NOMO-1 (cell line): Measurements from ENCODE around the gene GPS2.

Experiments
- DNase-seq, 2 experiments: peaks; one replicate each; lab custom pipeline; 2025; ENCODE audit not compliant: unreplicated experiment in 2 of 2; lab: John Stamatoyannopoulos, UW

GPS2 gene

DNA sequence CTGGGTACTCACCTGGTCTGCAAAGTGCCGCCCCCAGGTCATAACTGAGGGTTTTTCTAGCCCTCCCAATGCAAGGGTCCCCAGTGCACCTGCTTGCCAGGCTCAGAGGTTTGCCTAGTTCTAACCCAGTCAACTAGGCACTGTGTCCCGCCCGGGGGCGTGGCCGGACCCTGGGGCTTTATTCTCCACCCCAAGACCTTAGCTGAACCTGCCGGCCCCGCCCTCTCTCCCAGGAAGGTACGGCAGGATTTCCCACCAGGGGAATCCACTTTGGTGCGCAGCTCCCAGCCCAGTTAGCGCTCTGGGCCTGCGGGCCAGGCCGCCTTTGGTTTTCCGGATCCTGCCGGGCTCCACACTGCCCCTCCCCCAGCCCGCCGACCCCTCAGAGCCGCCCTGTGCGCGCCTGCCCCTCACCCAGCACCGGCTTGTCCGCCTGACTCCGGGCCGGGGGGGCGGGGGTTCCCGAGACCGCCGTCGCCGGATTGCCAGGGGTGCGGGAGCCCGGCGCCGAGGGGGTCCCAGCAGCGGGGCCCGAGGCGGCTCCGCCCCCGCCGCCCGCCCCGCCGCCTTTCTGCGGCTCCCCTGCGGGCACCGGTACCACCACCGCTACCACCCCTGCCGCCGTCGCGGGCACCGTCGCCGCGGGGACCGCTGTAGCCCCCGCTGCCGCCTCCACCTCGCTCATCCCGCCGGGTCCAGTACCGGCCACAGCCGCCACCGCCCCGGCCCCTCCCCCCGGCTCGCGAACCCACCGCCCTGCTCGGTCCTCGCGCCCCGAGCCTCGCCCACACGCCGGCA is 21.1 kb downstream of the GPS2 start:
- DNase-seq, result no peak

DNA sequence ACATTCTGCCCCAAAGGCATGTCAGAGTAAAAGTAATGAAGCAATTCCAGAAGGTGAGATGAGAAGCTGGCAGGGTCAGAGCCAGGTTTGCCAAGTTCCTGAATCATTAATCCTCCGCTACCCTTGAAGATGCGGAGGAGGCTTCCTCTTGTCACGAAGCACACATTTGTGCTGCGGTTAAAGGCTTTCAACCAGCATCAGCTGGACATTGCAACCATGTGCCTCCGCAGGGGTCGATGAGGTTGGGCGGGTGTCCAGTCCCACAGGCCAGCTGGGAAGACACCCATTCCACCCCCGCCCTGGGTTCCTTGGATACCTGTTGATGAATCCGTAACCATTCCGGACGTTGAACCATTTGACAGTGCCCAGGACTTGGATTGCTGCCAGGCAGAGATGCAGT is 22.0 kb downstream of the GPS2 start:
- DNase-seq, result no peak

DNA sequence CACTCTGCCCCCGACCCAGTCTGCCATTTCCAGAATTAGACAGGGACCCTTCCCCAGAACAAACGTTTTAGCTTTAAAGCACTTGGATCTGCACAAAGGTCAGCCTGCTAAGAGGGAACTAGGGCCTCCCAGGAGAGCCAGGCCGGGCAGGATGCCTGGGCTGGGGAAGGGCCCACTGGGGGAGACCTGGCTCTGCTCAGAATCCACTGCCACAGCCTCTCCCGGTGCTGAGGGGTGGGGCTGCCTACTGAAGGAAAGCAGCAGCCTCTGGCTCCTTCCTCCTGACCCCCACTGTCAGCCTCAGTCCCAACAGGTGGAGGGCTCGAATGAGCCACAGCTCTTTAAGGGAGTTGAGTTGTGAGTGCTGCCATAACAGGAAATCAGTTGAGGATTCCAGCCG is 22.4 kb downstream of the GPS2 start:
- DNase-seq, result no peak

DNA sequence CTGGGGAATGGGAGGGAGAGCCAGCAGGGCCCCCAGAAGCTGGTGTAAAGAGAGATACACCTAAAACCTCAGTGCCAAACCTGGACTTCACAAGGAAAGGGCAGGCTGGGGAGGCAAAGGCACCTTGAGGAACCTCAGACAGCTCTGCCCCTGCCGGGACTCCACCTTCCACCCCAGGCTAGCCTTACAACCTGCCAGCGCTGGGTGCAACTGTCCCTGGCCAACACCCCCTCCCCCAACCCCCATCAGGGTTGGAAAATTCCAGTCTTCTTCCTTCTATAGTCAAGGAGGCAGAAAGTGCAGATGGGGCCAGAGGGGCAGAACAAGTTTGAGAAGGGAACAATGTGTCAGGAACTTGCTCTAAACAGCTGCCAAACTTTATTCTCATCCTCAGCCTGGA is 23.0 kb downstream of the GPS2 start:
- DNase-seq, result no peak

DNA sequence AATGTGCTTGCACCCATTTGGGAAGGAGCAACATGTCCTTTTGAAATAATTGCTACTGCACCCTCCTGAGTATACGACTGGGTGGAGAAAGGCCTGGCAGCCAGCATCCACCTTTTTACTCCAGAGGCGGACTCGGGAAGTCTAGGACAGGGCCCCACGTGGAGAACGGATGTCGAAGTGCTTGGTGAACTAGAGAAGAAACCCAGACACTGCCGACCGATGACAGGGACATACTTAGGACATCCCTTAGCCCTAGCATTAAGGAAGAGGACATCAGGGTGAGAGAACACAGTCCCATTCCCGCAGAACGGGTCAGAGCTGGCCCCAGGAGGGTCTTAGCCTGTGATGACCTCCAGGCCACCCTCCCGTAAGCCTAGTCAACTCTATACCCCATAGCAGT is 24.5 kb downstream of the GPS2 start:
- DNase-seq, result no peak

DNA sequence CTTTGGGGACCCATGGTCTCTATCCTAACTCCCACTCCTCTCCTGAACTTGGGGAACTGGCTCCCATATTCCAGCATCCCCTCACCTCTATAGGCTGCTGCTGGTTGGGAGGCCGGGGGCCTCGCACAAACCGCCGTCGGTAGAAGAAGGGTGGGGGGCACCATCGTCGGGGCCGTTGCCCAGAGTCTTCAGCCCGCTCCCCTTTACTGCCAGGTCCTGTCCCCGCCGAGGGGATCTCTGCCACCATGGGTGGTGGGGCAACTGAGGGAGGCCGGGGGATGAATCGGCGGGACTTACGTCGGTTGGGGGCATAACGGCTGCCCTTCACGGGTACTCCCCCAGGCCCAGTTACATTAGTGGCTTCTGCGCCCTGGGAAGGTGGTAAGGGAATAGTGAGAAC is 25.0 kb downstream of the GPS2 start:
- no peak for DNase-seq

DNA sequence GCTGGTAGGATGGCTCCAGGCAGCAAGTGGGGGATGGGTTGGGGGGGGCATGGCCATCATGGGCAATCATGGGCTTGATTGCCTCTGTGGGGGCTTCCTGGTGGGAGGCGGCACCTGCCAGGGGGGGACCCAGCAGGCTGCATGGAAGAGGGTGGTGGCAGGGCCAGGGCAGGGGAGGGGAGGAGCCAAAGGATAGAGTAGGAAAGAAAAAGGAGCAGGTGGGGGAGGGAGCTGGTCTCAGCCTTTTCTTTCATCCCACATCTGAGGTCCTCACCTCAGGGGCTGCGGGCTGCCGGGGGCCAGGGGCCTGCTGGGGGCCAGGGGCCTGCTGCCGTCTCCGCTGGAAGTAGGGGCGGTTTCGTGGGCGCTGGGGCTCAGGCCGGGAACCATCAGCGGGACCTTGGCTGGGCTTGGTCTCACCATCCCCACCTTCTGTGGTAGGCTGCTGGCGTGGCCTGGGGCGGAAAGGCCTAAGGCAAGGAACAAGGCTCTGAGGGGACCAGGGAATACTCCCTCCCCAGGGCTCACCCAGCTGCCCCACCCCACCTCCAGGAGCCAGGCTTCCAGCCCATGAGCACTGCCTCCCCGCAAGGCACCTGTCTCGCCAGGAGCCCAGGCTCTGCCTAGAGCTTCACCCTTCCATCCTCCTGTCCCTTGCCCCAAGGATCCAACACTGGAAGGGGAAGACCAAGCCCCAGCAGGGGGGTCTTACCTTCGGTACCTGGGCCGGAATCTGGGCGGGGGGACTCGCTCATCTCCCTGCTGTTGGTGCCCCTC is 25.7 kb downstream of the GPS2 start:
- no peak for DNase-seq

DNA sequence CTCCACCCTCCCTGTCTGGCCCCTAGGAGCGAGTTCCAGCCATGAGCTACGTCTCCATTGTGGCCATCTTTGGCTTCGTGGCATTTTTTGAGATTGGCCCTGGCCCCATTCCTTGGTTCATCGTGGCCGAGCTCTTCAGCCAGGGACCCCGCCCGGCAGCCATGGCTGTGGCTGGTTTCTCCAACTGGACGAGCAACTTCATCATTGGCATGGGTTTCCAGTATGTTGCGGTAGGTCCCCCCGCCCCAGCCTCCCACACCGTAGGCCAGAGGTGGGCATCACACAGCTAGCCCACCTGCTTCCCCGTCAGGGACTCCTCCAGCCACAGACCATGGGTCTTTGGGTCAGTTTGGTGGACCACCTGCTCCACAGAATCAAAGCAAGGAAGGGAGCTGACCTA is 29.5 kb downstream of the GPS2 start:
- DNase-seq, result no peak

DNA sequence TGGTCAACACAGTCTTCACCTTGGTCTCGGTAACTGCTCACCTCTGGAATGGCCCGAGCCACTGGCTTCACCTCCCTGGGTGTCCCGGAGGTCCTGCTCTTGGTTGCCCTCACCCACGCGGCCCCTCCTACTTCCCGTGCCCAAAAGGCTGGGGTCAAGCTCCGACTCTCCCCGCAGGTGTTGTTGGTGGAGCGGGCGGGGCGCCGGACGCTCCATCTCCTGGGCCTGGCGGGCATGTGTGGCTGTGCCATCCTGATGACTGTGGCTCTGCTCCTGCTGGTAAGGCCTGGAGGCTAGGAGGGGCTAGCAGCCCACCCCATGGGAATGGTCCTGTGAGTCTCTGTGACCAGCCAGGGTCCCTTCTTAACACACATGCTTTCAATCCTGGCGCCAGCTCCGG is 30.2 kb downstream of the GPS2 start:
- no peak for DNase-seq

DNA sequence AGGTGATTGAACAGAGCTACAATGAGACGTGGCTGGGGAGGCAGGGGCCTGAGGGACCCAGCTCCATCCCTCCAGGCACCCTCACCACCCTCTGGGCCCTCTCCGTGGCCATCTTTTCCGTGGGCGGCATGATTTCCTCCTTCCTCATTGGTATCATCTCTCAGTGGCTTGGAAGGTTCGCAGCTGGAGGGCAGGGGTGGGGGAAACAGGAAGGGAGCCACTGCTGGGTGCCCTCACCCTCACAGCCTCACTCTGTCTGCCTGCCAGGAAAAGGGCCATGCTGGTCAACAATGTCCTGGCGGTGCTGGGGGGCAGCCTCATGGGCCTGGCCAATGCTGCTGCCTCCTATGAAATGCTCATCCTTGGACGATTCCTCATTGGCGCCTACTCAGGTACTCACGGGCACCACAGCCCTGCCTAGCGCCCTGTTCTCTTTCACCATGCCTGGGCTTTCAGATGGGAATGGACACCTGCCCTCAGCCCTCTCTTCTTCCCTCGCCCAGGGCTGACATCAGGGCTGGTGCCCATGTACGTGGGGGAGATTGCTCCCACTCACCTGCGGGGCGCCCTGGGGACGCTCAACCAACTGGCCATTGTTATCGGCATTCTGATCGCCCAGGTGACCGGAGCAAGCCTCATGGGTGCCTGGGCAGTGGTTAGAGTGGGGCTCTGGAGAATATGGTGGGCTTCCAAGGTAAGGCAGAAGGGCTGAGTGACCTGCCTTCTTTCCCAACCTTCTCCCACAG is 31.5 kb downstream of the GPS2 start:
- DNase-seq, result no peak

DNA sequence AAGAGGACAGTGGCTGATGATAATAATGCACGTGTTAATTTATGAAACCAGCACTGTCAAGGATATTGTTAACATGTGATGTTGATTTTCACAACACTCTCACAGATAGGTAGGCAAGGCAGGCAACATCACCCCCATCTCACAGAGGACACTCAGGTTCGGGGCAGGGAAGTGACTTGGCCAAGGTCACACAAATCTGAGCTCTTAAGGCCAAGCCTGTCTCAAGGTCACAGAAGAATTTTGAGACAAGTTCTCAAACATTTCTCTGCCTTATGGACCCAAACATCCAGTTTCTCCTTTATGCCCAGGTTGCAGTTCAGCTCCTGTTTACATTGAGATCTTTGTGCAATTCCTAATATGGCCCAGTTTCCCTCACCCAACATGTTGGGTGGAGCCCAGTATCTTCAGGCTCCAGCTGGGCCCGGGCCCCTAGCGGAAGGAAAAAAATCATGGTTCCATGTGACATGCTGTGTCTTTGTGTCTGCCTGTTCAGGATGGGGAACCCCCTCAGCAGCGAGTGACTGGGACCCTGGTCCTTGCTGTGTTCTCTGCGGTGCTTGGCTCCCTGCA is 32.3 kb downstream of the GPS2 start:
- no peak for DNase-seq

DNA sequence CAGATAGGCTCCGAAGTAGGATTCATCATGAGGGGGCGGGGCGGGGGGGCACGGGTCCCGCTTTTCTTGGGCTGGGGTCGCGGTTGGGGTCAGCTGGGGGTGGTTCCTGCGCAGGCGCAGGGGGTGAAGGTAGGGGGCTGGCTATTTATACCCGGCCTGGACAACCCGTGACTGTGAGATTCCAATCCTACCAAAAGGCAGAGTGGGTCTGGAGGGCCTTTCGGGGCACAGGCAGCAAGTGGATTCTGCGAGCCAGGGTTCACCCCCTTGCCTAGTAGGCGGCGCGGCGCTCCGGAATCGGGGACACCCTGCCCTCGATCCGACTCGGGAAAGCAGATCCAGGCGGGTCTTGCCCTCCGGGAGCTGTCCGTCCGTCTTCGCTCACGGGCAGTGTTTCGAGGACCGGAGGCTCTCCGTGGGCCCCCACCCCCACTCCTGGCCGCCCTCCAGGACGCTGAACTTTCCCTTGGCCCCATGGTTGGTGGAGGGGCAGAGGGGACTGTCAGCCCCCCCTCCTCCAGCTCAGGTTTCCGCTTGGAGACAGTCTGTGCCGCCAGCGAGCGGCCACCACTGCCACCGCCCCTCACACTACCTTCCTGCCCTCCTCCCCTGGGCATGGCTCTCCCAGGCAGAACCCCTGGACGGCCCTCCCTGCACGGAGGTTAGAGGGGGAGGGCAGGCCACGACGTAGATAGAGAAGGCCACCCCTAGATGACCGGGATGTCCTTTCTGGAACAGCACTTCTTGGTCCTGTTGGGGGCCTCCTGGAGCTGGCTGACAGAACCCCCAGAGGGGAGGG is 33.0 kb downstream of the GPS2 start:
- no peak for DNase-seq

DNA sequence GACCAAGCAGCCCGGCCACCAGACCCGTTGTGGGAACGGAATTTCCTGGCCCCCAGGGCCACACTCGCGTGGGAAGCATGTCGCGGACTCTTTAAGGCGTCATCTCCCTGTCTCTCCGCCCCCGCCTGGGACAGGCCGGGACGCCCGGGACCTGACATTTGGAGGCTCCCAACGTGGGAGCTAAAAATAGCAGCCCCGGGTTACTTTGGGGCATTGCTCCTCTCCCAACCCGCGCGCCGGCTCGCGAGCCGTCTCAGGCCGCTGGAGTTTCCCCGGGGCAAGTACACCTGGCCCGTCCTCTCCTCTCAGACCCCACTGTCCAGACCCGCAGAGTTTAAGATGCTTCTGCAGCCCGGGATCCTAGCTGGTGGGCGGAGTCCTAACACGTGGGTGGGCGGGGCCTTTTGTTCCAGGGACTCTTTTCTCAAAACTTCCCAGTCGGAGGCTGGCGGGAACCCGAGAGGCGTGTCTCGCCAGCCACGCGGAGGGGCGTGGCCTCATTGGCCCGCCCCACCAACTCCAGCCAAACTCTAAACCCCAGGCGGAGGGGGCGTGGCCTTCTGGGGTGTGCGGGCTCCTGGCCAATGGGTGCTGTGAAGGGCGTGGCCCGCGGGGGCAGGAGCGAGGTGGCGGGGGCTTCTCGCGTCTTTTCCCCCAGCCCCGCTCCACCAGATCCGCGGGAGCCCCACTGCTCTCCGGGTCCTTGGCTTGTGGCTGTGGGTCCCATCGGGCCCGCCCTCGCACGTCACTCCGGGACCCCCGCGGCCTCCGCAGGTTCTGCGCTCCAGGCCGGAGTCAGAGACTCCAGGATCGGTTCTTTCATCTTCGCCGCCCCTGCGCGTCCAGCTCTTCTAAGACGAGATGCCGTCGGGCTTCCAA is 33.8 kb downstream of the GPS2 start, which contains the start of gene SLC2A4:
TSS of gene SLC2A4 (plus strand) at position 645 of the 879 bp plus-strand sequence. CDS start at position 862, 217 bp downstream.
- peak; percentile 79 to 91 for DNase-seq

DNA sequence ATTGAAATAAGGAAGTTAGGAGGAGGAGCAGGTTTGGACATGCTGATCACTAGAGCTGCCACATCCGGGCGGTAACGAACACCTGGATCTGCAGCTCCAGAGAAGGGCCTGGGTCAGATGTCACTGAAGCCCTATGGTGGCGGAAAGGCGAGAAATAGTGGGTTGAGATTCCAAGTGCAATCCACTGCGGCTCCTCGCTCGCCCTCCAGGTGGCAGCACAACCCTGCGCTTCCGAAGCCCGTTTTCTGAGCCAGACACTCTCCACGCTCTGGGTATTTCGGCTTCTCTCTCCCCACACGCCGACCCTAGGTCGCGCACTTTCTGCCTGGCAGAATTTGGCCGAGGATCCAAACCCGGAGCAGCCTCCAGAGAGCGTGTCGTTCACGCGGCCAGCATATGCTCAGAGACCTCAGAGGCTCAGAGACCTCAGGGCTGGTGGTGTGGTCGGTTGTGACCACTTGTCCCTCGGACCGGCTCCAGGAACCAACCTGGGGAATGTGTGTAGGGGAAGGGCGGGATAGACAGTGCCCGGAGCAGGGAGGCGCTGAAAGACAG is 34.6 kb downstream of the GPS2 start:
- DNase-seq, result peak; percentile 87

DNA sequence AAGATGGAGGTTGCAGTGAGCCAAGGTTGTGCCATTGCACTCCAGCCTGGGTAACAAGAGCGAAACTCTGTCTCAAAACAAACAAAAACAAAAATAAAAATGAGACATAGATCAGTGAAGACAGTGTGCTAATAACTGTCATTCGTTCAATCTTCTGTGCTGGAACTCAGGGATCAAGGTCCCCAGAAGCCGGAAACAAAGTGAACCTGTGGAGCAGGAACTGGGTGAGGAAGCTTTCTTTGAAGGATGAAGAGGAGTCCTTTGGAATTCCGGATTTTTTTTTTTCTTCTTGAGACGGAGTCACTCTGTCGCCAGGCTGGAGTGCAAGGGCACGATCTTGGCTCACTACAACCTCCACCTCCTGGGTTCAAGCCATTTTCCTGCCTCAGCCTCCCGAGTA is 35.7 kb downstream of the GPS2 start:
- no peak for DNase-seq

DNA sequence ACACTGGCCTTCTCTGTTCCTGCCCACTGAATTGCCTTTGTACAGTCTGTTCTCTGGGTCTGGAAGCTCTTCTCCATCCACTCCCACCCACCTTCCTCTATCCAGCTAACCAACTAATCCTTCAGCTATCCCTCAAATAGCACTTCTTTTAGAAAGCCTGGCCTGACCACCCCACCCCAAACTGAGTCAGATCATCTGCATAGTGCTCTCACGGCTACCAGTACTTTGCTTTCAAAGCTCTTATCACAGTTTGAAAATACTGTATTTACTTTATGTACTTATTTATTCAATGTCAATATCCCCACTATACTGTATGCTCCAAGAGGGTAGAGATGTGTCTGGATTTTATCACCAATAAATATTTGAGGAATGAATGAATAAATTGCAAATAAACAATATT is 48.4 kb downstream of the GPS2 start:
- no peak for DNase-seq

DNA sequence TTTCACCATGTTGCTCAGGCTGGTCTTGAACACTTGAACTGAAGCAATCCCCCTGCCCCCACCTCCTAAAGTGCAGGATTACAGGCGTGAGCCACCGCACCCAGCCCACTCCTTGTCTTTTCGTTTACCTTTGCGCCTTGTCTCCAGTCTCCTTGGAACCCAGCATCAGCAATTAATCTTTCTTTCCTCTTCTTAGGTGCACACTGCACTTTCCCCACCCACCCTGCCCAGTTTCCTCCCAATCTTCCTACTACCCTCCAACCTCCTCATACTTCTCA is 51.4 kb downstream of the GPS2 start:
- no peak for DNase-seq

DNA sequence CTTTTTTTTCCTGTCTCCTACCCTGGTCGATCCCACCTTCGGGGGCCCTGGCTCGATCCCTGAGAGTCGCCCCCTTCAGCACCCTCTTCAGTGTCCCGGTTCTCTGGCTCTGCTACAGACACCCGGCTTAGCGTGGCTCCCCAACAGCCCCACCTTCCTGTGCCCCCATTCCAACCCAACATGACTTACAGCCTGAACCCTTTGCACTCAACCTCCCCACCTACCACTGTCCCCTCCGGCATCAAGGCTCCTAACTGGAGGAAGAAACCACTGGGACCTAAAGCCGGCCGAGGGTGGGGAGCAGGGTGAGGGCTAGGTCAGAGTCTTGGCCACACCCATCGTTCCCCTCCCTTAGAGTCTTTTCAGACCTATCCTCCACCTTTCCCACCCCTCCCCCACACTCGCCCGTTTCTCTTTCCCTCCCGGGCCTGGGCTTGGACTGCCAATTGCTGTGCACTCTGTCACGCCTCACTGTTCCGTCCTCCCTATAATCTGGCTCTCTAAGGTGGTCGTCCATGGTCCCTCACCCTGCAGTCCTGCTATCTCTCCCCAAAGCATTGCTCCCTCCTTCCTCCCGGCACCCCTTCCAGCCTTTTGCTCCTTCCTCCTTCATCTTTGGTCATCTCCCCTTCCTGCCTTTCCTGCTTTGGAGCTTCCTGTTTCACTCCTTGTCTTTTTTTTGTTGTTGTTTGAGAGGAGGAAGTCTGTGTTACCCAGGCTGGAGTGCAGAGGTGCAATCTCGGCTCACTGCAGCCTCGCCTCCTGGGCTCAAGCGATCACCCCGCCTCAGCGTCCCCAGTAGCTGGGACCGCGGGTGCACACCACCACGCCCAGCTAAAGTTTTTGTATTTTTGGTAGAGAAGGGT is 52.0 kb downstream of the GPS2 start:
- peak in 1 of 2 experiments; percentile 28 for DNase-seq
